Measurements from ENCODE around the gene MAP3K14.

The MAP3K14 gene

DNA sequence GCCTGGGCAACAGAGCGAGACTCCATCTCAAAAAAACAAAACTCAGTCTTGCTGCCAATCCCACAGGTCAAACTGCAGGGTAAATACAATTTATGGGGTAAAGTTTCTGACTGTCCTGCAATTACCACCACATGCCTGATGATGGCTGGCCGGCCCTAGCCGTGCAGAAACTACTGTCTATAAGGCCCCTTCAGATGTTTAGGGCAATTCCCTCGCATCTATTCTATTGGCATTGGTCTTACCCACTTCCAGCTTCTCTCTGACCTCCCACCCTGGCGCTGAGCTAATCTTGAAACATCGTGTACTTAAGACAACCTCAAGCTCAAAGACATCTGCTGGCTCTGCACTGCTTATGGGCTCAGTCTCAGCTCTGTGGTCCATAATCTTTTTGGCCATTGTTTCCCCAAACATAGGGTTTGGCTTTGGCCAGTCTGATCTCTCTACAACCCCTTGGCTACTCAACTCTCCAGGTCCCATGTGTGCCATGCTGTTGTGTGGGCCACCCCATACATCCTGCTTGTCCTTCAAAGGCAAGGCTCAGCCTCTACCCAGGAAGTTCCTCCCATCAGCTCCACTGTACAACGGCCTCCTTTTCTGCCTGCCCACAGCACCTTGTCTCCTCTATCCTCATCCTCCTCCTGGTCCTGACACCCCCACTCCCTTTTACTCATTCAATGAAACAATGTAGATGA lies 16.6 kb downstream of the MAP3K14 start:
- no peak for DNase-seq (ENCODE audit: low spot score)

DNA sequence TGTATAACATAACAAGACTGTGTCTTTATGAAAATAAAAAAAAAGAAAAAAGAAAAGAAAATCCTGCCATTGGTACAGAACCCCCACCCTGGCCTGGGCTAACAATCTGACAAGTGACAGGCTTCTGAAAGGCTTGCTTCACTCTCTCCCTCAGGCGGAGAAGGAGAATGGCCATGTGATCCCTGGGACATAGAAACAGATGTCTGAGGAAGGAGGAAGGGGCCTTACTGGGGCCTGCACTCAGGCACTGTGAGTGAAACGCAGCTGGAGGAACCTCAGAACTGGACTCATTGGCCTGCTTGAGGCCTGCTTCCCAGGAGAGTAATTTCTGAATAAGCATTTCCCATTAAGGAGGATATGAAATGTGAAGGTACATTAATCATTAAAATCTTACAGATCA lies 17.5 kb downstream of the MAP3K14 start:
- no peak for DNase-seq (ENCODE audit: low spot score)

DNA sequence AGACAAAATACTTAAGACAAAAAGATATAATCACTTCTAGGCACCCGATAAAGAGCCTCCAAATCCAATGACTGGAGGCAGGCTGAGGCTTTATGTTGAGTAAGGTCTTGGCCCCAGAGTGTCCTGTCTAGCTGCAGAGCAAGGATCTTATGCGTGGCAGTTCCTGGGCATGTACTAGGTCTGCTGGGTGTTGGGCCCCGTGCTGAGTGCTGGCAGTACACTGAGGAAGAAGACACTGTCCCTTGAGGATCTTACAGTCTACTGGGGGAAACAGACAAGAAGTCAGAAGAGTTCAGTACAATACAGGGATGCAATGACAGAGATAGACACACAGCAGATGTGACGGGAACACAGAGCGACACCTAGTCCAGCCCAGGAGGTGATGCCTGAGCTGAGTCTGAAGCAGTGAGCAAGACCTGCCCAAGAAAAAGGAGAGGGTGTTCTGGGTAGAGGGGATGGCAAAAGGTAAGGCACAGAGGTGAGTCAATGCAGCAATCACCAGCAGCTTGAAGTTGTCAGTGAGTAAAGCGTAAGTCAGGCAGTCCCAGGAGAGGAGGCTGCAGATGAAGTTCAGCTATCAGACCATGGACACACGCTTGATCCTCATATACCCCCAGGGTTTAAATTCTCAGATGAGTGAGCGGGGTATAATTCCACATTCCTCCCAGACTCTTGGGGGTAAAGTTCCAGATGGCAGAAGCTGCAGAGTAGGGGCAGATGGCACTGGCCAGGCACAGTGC lies 18.1 kb downstream of the MAP3K14 start:
- no peak for DNase-seq (ENCODE audit: low spot score)

DNA sequence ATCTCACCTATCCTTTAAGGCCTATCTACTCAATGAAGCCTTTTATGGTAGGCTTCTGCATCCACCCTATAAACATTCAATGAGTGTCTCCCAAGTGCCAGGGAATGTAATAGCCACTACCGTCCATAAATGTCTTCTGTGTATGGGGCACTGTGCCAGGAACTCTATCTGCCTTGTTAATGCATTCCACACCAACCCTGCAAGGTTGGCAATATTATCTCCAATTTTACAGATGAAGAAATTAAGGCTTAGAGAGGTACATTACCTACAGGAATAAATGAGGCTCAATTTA lies 20.0 kb downstream of the MAP3K14 start:
- DNase-seq (ENCODE audit: low spot score): no peak

DNA sequence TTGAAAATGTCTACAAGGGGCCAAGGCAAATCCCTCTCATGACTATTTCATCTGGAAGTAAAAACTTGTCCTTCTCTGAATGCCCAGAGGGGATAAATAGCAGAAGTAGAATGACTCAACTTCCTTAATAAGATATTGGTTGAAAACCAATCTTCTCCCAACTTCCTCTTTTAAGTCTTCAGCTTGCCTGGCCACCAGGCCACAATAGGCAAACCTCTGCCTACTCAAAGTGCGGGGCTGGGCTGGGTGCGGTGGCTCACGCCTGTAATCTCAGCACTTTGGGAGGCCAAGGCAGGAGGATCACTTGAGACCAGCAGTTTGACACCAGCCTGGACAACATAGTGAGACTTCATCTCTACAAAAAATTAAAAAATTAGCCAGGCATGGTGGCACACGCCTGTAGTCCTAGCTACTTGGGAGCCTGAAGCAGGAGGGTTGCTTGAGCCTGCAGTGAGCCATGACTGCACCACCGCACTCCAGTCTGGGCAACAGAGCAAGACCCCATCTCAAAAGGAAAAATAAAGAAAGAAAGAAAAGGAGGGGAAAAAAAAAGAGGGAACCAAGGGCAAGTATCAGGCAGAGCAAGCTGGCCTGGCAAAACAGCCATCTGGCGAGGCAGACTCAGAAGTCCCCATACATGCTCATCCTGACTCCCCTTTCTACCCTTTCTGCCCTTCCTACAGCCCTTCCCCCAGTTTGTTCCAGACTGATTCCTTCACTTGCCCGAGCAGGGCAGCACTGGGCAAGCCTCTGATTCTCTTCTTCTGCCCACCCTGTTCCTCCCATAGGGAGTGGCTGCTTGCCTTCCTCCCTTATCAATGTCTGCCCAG lies 20.6 kb downstream of the MAP3K14 start:
- no peak for DNase-seq (ENCODE audit: low spot score)

DNA sequence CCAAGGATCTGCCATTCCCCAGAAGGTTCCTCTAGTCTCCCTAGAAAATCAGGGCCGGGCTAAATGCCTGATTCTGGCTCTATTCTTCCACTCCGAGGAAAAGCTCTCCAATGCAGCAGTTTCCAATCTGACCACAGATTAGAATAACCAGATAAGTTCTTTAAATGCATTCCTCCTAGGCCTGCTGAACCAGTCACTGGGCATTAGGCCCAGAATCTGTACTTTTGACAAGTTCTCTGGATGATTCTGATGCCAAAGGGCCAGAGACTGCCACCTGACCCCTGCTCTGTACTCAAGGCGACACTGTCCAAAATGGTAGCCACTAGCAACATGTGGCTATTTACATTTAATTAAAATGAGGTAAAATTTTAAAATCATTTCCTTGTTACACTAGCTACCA lies 22.3 kb downstream of the MAP3K14 start:
- no peak for DNase-seq (ENCODE audit: low spot score)

DNA sequence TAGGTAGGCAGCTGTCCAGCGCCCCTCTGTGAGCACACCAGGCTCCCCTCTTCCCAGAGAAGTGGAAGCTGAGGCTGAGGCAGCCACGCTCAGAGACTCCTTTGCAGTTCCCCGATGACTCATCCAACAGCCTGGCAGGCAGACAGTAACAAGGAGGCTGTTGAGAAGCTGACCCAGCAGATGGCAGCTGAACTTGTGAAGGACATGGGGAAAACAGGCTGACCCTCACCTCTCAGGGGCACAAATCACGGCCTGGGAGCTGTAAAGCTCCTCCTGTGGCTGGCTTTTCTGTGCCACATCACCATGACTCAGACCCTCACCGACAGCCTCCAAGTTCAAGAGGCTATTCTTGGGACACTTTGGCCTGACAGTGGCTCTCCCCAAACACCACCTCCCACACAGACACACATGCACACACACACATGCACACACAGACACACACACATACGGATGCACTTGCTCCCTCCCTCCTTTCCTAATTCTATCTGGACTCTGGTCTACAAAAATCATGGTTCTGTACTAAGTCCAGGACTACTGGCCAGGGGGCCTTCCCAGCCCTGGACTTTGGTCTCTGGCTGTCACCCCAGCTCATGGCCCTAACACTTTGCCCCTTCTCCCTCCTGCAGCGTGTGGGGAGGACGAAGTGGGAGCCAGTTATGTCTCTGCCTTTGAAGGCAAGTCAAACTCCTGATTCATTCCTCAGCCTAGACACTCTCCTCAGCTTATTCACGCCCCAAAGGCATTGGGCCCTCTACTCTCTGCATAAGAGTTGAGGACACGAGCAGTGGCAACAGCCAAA lies 23.2 kb downstream of the MAP3K14 start:
- no peak for DNase-seq (ENCODE audit: low spot score)

DNA sequence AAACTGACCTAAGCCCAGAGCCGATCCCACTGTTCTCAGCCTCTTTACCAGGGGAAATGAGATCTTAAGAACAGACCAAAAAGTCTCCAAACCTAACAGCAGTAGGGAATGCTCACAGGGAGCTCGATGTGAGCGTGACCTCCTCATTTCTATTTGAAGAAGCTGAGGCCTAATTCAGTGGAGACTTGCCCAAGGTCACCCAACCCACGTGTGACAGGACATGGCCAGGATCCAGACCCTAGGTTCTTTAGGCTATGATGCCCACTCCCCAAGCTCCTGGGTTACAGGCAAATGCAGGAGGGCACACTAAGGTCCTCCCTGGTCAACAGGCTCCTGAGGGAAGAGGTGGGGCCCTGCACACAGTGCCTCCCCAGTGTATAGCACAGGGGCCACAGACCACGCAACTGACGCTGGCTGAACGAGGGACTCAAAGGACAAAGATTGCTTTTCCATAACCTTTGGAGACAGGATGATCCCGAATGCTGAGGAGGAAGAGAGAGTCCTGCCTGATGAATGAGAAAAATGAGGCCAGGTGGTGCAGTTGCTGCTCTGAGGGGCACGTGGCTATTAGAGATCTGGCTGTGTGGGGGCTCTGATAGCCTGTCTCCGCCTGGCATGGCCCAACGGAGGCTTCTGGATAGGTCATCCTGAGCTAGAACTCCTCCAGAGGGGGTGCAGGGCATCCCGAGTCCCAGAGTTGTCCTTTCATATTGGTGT lies 24.0 kb downstream of the MAP3K14 start:
- DNase-seq (ENCODE audit: low spot score): no peak

DNA sequence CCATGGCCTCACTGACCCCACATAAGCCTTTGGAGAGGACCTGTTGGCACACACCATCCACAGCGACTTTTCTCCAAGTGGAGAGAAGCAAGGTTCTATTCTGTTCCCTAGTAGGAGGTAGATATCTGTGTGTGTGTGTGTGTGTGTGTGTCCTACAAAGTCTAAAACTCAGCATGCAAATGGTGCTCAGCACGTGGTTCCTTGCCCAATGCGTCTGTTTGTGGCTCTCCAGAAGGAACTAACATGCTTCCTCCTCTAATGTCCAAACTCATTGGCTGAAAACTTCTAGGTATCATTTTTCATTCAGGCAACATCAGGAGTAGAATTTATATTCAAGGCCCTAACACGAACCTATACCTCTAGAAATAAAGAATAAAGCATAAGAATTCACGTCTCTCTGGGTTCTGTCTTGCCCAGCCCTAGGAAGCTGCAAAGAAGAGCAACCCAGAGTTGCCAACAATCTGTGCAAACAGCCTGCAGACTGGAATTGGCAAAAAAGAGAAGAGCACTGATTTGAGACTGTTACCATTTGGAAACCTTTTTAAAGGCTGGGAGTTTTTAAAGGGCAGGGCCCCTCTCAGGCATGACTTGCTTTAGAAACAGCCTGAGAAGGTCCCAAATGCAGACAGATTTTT lies 25.5 kb downstream of the MAP3K14 start:
- no peak for DNase-seq (ENCODE audit: low spot score)

DNA sequence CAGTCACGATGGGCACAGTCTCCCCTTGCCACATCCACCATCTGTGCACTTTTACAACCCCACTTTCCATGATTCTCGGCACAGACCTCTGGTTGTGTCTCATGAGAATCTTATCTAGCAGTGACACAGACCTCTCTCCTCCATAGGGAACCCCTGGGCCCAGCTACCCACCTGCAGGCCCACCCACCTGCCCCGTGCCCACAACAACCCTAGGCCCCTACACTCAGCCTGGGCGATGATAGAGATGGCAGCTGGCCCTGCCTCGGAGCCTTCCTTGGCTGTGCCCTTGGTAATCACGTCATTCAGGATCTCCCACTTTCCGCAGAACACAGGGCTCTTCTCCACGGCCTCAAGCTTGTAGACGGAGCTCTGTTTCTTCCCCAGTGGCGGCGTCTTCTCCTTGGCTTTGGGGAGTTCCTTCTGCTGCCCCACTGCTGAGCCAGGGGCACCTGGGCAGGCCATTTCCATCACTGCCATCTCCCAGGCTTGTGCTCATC lies 26.5 kb downstream of the MAP3K14 start:
- DNase-seq (ENCODE audit: low spot score): no peak

DNA sequence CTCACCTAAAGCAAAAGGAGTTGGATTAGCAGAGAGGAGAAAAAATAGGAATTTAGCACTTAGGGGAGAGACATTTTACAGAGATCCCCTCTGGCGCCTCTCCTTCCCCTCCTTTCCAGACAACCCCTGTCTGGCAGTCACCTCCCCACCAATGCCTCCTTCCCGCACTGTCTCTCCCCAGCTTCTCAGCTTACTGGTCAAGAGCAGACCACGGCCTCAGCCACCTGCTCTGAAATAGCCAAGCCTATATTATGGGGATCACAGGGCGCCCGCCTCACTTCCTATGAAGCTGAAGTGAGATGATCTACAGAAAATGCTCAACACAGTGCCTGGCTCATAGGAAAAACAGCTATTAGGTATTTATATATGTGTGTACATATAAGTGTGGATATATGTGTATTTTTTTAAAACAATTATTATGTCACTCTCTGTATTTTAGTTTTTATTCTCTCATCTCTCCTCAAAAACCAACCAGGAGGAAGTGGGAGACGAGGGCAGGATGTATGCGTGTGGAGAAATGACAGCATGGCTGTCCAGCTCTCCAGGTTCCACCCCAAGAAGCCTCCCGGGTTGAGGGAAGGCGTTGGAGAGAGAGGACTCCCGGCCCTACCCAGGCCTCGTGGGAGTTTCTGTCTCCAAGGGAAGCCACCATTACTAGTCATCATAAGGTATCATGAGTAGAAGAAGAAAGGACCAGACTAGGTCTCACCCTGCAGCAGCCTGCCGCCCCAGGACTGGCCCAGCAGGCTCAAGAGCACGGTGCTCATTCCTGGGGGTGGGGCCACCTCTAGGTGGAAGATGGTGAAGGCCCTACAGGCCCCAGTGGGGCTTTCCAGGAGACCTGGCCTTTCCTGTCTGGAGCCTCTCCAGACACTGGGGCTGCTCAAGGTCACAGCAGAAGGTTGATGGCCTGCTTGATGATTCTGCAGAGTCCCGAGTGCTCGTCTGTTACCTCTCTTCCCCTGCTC lies 27.2 kb downstream of the MAP3K14 start:
- DNase-seq (ENCODE audit: low spot score): no peak

DNA sequence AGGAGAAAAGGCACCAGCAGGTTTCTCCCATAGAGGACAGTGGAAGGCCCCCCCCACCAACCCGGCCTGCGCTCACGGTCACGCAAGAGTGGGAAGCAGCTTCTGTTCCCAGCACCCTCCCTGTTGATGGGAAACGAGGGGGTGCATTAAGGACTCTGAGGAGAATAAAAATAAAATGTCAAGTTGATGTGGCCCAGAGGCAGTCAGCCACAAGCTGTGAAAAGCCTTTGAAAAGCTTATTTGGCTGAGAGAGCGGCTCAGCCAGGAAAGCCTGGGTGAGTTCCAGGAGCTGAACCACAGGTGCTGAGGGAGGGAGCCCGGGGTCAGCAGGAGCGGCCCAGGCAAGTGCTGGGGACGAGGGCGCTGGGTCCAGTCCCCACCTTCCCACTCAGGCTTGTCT lies 28.0 kb downstream of the MAP3K14 start:
- no peak for DNase-seq (ENCODE audit: low spot score)

DNA sequence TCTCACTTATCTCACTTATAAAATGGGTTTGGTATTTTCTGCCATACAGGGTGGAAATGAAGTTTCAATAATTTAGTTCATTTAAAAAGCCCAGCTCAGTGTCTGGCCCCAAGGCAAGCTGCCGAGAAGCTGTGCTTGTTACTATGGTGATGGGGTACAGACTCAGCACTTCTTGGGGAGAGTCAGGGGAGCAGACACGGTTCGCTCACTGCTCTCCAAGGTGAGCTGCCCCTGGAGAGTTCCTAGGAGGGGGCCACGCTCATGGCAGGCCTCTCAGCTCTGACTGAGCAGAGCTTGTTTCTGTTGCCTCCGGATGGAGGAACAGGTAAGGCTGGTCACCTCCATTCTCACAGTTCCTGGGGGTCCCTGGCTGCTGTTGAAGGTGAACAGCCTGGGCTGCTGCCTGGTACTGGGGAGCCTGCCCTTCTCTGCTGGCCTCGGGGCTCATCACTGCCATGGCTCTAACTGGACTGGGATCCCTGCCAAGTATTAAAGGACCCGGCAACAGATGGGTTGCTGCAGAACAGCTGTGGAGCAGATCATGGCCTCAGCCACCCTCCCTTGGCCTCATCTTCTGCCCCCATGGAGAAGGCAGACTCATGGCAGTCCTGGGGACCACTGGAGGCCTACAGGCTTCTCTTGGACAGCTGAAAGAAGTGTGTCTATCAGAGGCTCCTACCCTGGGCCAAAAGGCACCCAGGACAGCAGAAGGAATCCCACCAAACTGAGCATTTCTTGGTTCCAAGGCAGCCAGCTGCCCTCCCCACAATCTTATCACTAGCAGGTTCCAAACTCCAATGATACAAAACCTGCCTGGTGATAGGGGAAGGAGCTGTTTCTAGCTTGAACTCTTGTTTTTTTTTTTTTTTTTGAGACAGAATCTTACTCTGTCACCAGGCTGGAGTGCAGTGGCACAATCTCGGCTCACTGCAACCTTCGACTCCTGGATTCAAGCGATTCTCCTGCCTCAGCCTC lies 29.0 kb downstream of the MAP3K14 start:
- no peak for DNase-seq (ENCODE audit: low spot score)

DNA sequence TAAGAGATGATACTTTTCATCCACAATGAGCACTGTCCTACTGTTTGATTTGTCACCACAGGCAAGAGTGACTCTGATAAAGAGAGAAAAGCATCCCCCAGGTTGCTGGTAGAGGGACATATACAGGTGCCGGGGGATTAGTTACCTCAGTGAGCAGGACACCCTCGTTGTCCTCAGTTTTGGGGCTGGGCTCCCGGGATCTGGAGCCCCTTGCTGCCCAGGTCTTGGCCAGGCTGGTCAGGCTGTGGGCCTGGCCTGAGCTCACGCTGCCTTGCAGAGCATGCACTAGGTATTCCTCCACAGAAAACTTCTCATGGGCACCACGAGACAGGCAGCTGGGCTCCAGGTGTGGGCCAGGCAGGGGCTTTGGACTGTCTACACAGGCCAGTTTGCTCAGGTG lies 30.5 kb downstream of the MAP3K14 start:
- no peak for DNase-seq (ENCODE audit: low spot score)

DNA sequence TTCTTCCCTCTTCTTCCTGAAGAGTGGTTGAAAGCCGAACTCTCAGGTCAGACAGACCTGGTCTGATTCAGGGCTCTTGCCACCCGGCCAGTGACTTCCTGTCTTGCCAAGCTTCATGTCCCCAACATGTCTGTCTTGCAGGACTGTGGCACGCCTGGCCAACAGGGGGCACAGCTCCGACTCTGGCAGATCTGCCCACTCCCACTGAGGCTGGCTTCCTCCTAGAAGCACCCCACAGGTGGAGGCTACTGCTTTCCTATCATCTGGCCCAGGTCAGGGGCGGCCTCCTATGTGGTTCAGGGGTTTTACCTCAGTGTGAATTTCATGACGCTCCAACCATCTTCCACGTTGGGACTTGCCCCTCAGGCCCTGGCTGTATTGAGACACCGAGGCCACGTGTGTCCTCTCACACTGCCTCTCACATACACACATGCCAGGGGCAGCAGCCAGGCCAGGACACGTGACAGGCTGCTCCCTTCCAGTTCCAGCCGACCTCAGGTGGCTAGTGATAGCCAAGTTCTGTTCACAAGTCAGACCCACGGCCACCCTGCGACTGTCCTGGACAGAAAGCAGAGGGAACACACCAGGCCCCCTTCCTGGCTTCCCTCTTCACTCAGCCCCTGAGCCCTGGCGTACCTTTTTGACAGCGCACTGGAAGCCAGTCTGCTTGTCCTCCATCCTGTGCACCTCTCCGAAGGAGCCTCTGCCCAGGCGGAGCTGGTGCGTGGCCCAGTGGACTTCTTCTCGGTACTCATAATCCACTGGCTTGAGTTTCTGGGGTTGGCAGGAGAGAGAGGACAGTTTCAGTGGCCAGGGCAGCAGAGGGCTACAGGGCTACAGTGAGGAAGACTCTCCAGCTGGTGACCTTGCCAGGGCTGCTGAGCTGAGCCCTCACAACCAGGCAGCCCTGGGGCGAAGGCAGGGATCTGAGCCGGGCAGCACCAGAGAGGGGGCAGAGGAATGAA lies 32.4 kb downstream of the MAP3K14 start:
- DNase-seq (ENCODE audit: low spot score): peak; percentile 36

DNA sequence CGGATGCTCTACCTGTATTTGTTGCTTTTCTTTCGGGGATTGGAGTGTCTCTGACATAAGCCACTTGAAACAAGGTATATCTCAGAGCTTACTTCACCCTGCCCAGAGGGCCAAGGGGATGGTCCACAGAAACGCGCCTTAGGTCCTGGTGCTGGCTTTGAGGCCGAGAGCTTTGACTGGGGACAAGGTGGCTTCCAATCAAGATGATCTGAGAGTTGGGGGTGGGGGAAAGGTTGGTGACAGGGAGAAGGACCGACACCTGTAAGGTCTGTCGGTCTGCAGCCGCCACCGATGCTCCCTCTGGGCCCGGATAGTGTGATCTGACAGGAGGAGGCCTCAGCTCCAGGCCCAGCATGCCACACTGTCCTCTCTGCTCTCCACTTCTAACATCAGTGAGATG lies 33.1 kb downstream of the MAP3K14 start:
- DNase-seq (ENCODE audit: low spot score): no peak

Measured in CD4-positive, alpha-beta T cell treated with Interleukin-6 at 100 ng/mL for 8 hours (primary cell).